Activated CD8-positive, alpha-beta memory T cell treated with anti-CD3 and anti-CD28 coated beads for 1 hour (primary cell): ENCODE results near the gene GYG1.
"Not testable (repeated sequence)": the region's sequence is repeated elsewhere in the genome, so short reads cannot be mapped to it uniquely, and the experiment has no call there.

Source experiments
- DNase-seq, 2 donors: peaks; one replicate each; pipeline ENCODE4 v3.0.0-alpha.2; 2020; ENCODE audit warnings: low read depth in 1 of 2; ENCODE audit errors: extremely low read depth in 1 of 2

The GYG1 gene

DNA sequence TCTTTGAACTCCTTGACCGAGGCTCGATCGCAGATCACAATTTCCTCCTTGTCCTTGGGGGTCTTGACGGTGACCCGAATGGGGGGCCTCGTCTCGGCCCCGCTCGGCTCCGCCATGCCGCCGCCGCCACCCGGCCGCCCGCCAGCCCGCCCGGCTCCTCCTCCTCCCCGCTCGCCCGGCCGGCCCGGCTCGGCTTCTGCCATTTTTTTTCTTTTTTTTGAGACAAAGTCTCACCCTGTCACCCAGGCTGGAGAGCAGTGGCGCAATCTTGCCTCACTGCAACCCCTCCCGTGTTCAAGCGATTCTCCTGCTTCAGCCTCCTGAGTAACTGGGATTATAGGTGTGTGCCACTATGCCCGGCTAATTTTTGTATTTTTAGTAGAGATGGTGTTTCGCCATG lies 3.8 kb upstream of the GYG1 start:
- not testable (repeated sequence) for DNase-seq

DNA sequence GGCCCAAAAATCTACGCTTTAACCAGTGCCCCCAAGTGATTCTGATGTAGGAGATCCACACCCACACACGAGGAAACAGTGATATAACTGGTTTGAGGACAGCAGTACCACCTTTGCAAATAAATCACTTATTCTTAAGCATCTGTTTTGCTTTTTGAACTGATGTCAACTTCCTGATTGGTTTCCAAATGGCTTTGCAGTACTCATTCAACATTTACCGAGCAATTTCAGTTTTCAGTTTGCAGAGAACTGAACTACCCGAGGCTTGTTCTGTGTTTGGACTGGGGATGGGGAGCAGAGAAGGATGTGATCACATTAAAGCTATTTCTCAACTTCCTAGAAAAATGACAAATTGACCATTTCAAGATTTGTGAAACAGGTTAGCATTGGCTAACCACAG lies 1.1 kb upstream of the GYG1 start:
- no peak for DNase-seq

DNA sequence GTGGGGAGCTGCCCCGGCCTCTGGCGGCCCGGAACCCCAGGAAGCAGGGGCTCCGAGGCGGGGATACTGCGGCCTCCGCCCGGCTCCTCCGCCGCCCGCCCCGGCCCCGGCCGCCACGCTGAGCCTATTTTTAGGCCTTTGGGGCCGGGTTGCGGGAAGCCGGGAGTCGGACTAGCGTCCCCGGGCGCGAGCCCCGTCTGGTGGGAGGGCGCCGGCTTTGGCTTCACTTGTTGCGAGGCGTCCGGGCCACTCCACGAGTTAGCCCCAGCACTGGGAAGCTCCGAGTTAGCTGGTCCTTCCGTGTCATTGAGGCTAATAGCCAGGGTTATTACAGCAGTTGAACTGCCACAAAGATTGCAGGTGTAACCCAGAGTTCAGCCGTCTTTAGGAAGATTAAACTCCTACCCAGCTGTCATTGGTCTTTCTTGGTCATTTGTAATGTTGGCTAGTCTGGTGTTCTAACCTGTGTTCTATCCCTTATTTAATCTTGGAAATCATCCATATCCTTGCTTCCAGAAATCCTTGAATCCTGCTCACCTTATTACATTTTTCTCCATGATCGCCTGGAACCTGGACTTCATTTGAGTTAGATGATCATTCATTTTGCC lies 791 bp downstream of the GYG1 start:
- DNase-seq, result no peak

DNA sequence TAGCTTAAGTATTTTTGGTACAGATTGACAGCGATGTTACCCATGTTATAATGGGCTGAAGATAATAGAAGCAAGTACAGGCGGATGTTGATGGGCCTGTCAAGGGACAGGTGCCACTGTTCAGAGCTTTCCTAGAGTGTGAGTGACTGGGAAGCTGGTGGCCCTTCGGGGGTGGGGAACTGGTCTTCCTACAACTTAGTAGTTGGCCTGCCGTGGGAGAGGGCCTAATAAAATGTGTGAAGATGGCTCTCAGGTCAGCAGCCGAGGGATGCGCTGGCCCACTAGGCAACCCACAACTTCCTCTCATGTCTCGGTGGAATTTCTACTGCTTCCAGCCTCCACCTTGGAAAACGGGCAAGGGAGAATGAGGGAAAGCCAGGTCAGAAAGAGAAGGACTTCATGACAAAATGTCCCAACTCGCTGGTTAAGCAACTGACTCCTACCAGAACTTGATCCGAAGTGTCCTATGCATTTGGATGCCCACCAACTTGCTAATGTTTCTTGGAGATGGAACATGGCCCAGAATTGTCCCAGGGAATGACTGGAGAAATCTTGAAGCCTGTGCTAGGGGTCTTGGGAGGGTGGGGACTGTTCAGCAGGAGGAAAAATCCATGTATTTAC lies 1.4 kb downstream of the GYG1 start:
- no peak for DNase-seq

DNA sequence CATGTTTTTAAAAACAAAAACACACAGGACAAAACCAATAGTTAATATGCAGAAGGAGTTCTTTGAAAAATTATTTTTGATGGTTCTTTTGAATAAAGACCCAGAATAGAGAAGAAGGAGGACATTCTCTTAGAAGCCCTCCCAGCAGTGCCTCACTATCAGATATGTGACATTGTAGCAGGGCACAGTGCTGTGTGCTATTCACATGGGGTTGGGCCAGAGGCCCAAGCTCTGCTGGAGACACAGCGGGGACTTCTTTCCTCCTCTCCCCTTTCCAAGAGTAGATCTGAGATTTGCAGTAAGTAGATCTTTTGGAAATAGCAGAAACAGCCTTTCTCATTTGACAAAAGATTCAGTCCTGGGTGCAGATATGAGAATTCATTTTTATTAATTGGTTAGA lies 6.3 kb downstream of the GYG1 start:
- DNase-seq, result no peak

DNA sequence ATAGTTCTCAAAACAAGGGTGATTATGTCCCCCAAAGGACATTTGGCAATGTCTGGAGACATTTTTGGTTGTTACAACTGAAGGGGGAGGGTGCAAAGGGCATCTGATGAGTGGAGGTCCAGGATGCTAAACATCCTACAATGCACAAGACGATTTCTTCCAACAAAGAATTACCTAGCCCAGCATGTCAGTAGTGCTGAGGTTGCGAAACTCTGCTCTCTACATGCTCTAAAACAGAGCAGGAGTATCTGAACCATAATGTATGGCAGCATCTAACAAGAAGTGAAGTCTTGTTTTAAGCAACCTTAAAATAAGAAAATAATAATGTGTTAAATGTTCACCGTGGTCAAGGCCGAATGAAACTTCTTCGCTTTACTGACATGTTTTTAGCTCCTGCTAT lies 7.0 kb downstream of the GYG1 start:
- DNase-seq, result no peak

DNA sequence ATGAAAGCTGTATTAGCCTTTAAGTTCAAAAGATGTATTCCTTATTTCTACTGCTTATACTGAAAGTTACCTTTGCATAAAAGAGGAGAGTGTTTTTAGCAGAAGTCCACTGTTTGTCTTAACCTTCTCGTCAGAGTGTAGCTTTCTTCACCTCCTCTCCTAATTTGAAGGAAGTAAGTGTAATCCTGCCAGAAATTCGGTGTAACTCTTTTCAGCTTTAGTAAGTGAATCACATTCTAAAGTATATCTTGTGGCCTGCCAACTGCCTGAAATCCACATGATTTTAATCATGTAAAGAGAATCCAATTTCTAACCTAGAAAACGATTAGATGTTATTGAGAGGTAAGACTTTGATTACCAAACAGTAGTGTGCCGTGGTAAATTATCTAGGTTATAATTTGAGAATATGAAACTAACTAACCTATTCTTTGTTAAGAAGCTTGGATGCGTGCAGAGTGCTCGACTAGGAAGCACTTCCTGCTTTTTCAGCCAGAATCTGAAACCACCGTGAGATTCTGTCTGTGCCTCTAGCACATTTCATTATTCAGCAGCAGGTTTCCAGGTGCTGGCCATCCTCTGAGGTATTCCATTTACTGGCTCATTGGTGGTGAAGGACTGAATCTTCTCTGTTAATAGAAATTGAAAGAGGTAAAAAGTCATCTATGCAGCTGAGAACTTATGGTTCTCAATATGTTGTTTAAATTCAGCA lies 7.5 kb downstream of the GYG1 start:
- DNase-seq, result no peak

DNA sequence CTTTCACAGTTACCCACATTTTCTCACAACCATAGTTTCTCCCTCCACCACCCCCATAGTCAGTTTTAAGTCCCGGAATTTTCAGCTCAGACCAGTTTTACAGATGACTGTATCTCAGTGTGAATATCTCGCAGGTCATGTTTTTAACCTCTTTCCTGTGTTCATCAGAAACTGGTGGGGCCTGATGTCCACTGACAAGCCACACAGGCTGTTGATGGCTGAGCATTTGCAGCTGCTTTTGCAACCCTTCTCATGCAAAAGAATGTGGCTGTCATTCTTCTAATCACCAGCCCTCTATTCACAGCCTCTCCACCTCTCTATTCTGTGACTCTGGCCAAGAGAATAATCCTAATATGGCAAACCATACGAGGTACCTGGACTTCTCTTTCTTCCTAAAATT lies 8.5 kb downstream of the GYG1 start:
- DNase-seq, result no peak

DNA sequence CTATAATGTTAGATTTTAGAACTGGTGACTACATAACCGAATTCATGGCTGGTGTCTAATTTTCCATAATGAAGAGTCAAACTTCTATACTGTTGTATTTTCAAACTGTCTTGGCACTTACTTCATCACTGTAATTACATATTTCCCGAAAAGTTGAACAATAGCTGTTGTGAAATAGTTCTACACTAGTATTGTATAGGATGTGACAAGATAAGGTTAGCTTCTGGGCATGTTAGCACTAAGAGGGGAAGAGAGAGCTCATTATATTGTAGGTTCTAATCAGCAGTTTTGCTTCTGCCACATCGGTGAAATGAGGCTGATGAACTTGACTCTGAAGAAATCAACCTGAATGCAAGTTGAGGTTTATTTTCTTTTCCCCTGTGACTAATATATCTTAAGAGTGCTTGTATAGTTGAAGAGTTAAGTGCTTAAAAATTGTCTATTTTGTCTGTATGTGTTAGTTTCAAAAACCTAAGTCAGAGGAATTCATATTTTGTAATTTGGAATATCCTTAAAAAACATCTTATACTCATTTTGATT lies 8.9 kb downstream of the GYG1 start:
- no peak for DNase-seq

DNA sequence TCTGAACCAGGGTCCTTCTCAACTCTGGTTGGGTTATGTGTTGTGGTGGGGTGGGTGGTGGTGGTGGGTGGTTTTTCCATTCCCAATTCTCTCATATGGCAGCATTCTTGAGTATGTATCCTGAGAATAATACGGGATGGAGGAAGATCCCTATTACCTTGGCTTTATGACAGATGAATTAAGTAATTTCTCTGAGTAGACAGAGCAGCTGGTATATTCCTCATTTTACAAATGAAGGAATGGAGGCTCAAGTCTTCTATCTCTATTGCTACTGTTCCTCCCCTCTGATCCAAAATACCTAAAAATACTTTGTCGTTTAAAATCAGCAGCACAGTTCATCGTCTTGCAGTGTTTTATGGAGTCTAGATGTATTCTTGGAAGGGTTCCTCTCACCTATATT lies 10.4 kb downstream of the GYG1 start:
- no peak for DNase-seq

DNA sequence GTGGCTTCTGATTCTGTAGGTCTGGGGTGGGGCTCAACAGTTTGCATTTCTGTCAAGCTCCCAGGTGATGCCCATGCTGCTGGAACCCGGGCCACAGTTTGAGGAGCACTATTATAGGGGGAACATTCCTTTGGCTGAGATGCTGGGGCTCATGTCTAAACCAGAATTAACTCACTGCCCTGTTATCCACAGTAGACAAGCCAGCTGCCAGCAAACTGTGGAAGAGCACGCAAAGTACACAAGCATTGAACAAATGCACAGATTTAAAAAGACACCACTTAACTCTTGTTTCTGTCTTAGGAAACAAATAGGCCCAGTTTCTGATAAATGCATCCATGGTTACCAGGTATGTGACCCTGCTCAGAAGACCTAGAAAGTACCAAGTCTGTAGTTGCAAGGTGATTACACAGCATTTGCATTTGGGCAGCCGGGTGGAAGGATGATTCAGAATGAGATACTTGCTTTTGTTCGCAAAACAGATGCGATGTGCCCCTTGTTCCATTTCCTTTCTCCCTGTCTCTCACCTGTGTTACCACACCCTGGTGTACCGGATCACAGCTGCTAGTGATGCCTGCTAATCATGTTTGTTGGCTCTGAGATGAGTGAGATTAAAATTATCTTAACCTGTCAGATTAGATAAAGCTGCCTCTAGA lies 12.4 kb downstream of the GYG1 start:
- DNase-seq, result no peak

DNA sequence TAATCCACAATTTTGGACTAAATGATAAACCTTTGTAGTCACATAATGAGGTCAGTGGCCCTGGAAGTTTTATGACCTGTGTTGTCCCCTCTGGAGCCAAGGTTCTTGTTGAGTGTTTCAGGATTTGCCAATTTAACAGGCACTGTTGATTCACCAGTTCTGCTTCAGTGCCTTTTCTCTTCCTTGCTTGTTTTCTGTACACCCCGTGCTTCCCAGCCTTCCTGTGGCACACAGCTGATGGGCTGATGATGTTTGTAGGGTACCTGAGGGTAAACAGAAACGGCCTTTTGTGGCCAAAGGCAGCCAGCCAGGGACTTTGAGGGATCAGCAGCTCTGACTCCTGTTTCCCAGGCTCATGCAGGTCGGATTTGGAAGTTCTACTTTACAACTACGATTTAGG lies 13.3 kb downstream of the GYG1 start:
- DNase-seq, result no peak

DNA sequence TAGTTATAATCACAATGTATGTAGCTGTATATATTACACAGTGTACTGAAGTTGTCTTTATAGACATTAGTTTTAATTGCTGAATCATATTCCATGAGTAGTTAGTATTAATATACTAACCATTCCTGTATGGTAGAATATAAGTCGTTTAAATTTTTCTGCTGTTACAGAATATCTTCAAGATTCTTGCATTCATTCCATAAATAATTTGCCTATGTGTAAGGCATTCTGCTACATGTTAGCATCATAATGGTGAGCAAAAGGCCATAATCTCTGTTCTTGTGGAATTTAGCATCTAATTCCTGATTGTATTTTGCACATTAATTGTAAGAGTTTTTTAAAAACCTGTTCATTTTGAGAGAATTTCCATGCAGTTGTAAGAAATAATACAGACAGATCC lies 14.1 kb downstream of the GYG1 start:
- DNase-seq, result no peak

DNA sequence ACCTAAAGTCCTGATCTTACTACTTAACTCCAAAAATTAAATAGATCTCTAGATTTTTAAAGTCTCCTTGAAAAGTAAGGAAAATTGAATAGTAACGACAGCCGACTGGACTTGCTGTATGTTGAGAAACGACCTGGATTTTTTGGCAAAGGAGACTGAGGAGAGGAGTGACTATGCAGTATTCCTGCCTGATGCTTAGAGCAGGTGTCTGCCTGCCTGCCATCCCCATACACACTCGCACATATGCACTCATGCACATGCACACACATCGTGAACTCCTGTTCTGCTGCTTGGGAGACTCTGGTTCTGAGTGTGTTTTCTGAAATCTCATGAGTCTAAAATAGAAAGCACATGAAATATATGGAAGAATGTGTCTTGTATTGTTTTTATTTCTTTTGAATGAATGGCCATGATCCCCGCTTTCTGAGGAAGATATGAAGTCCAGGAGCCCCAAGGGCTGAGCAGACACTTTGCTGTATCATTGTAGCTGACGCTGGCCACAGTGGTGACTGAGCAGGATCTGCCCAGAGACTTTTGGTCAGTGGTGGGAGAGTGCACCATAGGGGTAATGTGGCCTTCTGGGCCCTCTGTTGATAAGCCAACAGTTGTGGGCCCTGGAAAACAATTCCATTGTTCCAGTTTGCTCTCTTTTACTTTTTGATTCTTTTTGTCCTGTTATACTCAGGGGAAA lies 16.4 kb downstream of the GYG1 start:
- DNase-seq, result no peak

DNA sequence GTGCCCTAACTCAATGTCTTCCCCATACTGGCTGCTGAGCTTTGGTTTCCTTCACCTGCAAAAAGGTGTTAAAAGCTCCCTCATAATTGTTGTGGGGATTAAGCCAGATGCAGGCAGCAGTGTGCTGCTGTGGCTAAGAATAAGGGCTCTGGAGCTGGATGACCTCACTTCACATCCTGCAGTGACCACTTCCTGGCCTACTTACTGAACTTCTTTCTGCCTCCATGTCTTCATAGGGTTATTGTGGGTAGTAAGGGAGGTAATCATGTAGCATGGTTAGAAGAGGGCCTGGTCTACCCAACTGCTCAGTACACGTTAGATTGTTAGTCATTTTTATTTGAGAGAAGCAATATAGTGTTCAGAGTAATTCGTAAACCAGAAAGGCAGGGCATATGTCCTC lies 18.4 kb downstream of the GYG1 start:
- peak in 1 of 2 donors; percentile 11 for DNase-seq

DNA sequence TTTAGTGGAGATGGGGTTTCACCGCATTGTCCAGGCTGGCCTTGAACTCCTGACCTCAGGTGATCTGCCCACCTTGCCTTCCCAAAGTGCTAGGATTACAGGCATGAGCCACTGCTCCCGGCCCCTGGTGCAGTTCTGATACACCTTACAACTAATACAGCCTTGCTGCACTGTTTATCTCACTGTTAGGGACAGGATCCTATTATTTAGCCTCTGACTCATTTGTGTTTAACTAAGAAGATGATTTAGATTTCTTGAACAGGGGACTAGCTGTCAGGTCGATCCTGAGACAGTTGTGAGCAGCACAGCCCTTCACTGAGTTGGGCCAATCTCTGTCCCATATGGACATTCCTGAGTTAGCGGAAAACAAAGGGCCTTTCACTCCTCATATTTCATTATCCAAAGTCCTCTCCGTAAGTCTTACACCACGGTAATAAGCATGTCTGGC lies 19.2 kb downstream of the GYG1 start:
- DNase-seq, result no peak

DNA sequence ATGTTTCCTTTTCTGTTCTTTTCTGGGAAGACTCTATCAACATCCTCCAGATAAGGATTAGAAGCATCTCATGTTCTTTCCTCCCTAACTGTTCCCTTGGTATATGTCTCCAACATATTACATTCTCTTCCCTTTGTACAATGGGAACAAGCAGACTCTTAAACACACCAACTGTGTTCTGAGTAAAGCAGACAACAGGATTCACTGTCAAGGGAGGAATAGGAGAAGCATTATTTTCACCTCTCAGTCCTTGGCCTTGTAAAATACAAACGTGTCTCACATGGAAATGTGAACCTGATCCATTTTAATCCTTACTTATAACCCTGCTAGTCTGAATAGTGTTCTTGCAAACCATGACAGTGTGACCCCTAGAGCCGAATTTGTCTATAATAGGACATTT lies 19.6 kb downstream of the GYG1 start:
- DNase-seq, result no peak

DNA sequence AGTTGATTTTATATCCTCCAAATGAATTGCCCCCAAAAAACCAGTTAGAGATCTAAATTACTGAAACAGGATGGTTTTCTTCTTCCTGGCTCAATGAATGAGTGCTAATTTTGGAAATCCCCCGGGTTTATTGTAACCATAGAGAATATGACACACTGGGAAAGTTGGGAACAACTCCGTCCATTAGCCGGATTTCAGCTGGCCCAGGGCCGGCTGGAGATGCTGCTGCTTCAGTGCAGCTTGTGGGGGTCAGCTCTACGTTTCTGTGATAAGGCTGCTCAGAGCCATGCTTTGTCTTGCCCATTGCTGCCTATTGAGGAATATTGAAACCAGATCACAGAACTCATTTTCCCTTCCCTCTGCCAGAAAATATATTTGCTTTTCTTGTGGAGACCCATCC lies 20.3 kb downstream of the GYG1 start:
- no peak for DNase-seq

DNA sequence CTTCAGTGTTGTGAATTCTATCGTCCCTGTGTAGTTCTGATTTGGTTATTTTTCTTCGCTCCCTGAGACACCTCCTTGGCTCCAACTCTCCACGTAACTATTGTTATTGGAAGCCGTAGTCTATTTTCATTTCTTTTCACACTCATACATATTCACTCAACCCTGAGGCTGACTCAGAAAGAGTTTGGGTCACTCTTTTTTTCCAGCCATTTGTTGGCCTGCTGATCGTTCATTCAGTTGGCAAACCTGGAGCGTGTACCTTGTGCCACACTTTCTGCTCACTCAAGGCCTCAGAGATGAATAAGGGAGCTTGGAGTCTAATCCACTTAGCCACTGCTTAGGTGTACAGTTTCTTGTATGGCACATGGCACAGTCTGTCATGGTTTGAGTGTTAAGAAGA lies 22.4 kb downstream of the GYG1 start:
- no peak for DNase-seq

DNA sequence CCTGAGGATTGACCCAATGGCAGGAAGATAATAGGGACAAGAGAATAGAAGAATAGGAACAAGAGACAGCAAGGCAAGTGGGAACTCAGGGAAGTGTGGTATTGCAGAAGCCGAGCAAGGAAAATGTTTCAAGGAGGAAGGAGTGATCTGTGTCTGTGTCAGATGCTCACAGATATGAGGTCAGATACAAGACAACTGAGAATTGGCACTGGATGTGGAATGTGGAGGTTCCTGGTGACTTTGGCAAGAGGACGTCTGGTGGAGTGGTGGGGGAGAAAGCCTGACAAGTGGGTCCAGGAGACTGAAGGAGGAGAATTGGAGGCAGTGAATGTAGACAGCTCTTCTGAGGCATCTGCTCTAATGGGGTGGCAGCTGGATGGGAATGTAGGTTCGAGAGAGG lies 24.1 kb downstream of the GYG1 start:
- no peak for DNase-seq

DNA sequence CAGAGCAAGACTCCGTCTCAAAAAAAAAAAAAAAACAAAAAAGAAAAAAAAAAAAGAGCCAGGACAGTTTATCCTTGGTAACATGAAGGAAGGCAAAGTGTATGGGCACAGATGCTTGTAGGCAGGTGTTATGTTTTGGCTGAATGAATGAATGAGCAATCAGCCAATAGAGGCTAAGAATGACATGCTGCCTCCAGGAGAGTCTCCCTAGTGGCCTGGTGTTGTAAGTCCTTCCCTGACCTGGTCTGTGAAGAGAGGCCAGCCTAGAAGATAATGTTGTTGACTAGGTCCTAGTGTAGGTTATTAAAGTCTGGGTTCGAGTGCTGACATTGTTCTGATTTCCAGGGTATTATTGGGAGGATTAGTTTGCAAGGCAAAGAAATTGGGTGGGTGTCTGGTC lies 24.9 kb downstream of the GYG1 start:
- DNase-seq, result no peak
